Bronchial epithelial cell (primary cell): ENCODE results near the gene GGACT. TPM values are rescaled to one million over a fixed set of nuclear protein-coding genes. Genes with fewer than 3 reads are reported as not detected.
A peak's percentile ranks its signal among the peaks of the same experiment; 100 is the strongest.
"Not testable (repeated sequence)": the region's sequence is repeated elsewhere in the genome, so short reads cannot be mapped to it uniquely, and the experiment has no call there.

Experiments used
- DNase-seq: peaks from one replicate; pipeline ENCODE4 v3.0.0-alpha.2; 2010; ENCODE audit warnings: low read depth
- FAIRE-seq: peaks from 2 replicates; lab custom pipeline; 2011; peaks lifted over from hg19 to GRCh38; lab: Jason Lieb, UNC
- H3K27me3 ChIP-seq: 2 replicates; pipeline ENCODE4 v1.5.1; 2011; ENCODE audit warnings: low read length; ENCODE audit not compliant: control insufficient read depth, insufficient read depth
- H3K36me3 ChIP-seq: 2 replicates; pipeline ENCODE4 v1.5.1; 2011; ENCODE audit warnings: low read length; ENCODE audit not compliant: control insufficient read depth, insufficient read depth
- H3K4me3 ChIP-seq: 2 replicates; pipeline ENCODE4 v1.5.1; 2011; ENCODE audit warnings: mild to moderate bottlenecking, low read depth, low read length, control low read depth
- CTCF ChIP-seq: IDR thresholded peaks from 2 replicates; pipeline ENCODE4 v1.5.1; 2011; ENCODE audit warnings: mild to moderate bottlenecking, moderate library complexity, low read length, control low read depth, inconsistent platforms; ENCODE audit not compliant: insufficient read depth, severe bottlenecking
- total RNA-seq: library from RNA; depleted of rRNA; stranded (reverse); fragments of >200 nt; gene quantifications from 2 replicates; pipeline ENCODE4 v1.2.1, GENCODE V29; 2014

The GGACT gene
- total RNA-seq, 1 donor from 2014 or later, result 5.5 TPM

DNA sequence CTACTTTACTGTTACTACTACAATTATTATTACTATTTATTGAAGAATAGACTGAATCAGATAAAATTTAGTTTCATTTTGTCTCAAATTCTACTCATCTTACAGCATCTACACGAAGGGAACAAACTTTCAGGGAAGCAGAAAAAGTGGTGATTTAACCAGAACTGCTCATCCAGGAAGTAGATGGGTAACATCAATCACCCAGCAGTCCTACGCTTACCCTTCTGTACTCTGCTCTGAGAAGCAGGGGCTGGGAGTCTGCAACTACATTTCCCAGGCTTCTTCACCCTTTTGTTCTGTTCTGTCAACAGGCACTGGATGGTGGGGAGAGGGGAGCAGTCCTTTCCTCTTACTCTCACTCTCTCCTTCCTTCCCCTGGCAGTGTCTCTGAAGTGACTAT lies 31.4 kb upstream of the GGACT start:
- Histone ChIP-seq H3K4me3 (no peak overlapping the region), H3K36me3 (no peaks in the 10 kb centered on the region), H3K27me3 (no peaks in the 10 kb centered on the region)
- FAIRE-seq (no peak), DNase-seq (no peak)
- TF ChIP-seq CTCF, result no peak

DNA sequence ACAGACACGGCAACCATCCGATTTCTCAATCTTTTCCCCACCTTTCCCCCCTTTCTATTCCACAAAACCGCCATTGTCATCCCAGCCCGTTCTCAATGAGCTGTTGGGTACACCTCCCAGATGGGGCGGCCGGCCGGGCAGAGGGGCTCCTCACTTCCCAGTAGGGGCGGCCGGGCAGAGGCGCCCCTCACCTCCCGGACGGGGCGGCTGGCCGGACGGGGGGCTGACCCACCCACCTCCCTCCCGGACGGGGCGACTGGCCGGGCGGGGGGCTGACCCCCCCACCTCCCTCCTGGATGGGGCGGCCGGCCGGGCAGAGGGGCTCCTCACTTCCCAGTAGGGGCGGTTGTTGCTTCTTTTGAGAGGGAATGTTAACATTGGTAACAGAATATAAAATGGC lies 30.3 kb upstream of the GGACT start:
- FAIRE-seq, H3K27me3 ChIP-seq, H3K36me3 ChIP-seq, H3K4me3 ChIP-seq, DNase-seq: not testable (repeated sequence)

- no peaks in the 10 kb centered on the region for H3K36me3 ChIP-seq
- FAIRE-seq (no peak), DNase-seq (no peak)
- no peak overlapping the region for H3K4me3 ChIP-seq
- no peaks in the 10 kb centered on the region for H3K27me3 ChIP-seq
- no peak for TF ChIP-seq CTCF
Observed at GRCh38 chr13:100613031-100613430, 24.4 kb upstream of the GGACT start.

- peak; percentile 77 for DNase-seq
- Histone ChIP-seq H3K27me3 (no peaks in the 10 kb centered on the region), H3K36me3 (no peaks in the 10 kb centered on the region), H3K4me3 (no peak overlapping the region)
- FAIRE-seq, result peak; percentile 28
- no peak for TF ChIP-seq CTCF
Observed at GRCh38 chr13:100611678-100612492, 23.3 kb upstream of the GGACT start.

DNA sequence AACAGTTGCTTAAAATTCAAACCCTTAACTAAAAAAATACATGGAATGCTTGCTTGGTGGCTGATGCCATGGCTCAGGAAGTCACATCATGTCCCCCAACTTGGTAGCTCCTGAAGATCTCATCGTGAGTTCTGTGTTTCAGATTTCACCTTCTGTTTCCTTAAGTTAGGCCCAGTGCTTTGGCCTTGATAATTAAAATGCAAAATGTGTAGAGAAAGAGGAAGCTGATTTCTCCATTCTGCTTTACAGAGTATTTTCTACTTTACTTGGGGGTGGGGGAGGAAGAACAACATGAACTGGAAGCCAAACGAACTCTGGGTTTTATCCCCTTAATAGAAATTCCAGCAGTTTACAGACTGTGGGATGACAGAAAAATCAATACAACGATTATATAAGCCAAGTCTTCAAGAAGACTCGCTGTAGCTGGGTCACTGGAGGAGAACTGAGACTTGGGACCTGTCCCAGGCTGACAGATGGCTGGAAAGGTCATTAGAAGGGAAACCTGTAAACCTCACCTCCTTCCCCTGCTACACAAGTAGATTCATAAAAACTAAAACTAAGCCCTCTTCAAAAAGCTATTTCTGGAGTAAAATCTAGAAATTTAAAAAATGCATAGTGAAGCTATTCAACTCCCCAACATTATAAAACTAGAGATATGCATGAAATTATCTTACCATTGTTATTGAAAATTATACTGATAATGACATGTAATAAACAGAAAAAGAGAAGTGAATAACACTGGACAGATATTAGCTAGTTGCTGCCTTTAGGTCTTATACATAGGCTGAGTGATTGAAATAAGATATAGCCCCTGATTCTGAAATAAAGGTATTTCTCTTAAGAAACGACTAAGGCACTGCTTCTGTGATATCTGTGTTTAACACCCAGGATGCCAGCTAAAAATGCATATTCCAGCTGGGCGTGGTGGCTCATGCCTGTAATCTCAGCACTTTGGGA lies 22.1 kb upstream of the GGACT start:
- Histone ChIP-seq H3K27me3 (no peaks in the 10 kb centered on the region), H3K36me3 (no peaks in the 10 kb centered on the region), H3K4me3 (no peak overlapping the region)
- TF ChIP-seq CTCF, result no peak
- FAIRE-seq (no peak), DNase-seq (no peak)

GRCh38 chr13:100608906-100609305 lies 20.3 kb upstream of the GGACT start:
- no peak for TF ChIP-seq CTCF
- FAIRE-seq (no peak), DNase-seq (no peak)

More at GRCh38 chr13:100608906-100609305, 20.3 kb upstream of the GGACT start:
- Histone ChIP-seq H3K4me3 (no peak overlapping the region), H3K27me3 (no peaks in the 10 kb centered on the region), H3K36me3 (no peaks in the 10 kb centered on the region)
